ENCODE measurements around the gene HNRNPA0. TPM values are rescaled to one million over a fixed set of nuclear protein-coding genes. Genes with fewer than 3 reads are reported as not detected.
"Not testable (repeated sequence)": the region's sequence is repeated elsewhere in the genome, so short reads cannot be mapped to it uniquely, and the experiment has no call there.

HNRNPA0 gene
- total RNA-seq, 4 donors from 2014 or later, result 12.6 to 17.0 (median 15.0) TPM

DNA sequence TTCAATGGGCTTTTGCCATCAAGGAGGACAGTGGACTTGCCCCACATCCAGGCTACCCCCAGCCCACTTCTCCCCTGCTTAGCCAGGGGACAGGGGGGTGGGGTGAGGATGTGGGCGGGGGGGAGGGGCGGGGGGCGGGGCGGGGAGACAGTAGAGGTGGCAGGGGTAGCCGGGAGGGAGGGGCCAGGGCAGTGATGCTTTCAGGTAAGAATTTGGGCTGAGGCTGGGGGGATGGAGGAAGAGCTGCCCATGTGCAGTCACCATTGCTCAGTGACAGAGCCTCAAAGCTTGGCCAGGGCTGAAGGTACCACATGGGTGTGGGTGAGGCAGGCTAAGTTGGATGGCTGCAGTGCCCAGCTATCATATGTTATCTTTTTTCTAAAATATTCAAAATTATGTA, 40.7 kb upstream of the HNRNPA0 start:
- no peak for DNase-seq (ENCODE audit: low spot score in 2 of 2)
- Histone ChIP-seq H3K9me3 (no peaks in the 10 kb centered on the region), H3K27me3 (no peaks in the 10 kb centered on the region), H3K27ac (no peak overlapping the region), H3K4me1 (no peaks in the 10 kb centered on the region), H3K36me3 (no peaks in the 10 kb centered on the region), H3K4me3 (no peak overlapping the region)
- TF ChIP-seq, protein P1, sequence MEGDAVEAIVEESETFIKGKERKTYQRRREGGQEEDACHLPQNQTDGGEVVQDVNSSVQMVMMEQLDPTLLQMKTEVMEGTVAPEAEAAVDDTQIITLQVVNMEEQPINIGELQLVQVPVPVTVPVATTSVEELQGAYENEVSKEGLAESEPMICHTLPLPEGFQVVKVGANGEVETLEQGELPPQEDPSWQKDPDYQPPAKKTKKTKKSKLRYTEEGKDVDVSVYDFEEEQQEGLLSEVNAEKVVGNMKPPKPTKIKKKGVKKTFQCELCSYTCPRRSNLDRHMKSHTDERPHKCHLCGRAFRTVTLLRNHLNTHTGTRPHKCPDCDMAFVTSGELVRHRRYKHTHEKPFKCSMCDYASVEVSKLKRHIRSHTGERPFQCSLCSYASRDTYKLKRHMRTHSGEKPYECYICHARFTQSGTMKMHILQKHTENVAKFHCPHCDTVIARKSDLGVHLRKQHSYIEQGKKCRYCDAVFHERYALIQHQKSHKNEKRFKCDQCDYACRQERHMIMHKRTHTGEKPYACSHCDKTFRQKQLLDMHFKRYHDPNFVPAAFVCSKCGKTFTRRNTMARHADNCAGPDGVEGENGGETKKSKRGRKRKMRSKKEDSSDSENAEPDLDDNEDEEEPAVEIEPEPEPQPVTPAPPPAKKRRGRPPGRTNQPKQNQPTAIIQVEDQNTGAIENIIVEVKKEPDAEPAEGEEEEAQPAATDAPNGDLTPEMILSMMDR (IDR thresholded peaks at IDR 0.05), result no peak
- TF ChIP-seq EP300 (IDR thresholded peaks at IDR 0.05), result no peak
- no peak for TF ChIP-seq POLR2A (IDR thresholded peaks at IDR 0.05)
- 54 to 56% methylated on average over 5 of the region's 5 CpGs for WGBS, 2 donors

DNA sequence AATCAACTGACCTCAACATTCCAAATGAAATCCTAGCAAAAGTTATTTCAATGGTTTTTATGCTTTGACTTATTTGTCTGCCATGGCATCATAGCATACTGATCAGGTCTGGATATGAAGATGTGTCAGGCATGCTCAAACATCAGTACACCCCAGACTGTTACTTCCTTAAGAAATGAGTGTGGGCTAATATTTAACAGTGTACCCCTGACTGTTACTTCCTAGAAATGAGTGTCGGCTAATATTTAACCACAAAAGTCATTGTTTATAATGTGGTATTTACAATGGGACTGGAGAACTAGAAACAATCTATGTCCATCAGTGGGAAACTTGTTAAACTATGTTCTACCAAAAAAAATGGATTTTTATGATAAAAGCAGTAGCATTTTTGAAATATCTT, 38.1 kb upstream of the HNRNPA0 start:
- Histone ChIP-seq H3K4me3 (no peak overlapping the region), H3K27ac (no peak overlapping the region), H3K4me1 (no peaks in the 10 kb centered on the region), H3K36me3 (no peaks in the 10 kb centered on the region), H3K27me3 (no peaks in the 10 kb centered on the region), H3K9me3 (no peaks in the 10 kb centered on the region)
- no peak for DNase-seq (ENCODE audit: low spot score in 2 of 2)
- WGBS, 2 donors, result 69 to 79% methylated on average over 1 of the region's 1 CpG
- TF ChIP-seq, protein P1 (IDR thresholded peaks at IDR 0.05), result no peak
- TF ChIP-seq POLR2A (IDR thresholded peaks at IDR 0.05) (no peak), EP300 (IDR thresholded peaks at IDR 0.05) (no peak)

DNA sequence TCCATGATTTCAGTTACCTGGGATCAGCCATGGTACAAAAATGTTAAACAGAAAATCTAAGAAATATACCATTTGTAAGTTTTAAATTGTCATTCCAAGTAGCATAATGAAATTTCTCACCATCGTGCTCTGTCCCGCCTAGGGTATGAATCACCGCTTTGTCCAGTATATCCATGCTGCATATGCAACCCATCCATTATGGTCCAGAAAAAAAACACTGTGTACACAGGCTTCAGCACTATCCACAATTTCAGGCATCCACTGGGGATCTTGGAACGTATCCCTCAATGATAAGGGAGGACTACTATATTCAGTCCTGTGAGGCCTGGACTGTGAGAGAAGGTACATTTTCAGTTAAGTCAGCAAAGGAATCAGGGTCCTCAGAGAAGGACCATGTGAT, 37.6 kb upstream of the HNRNPA0 start:
- H3K9me3 ChIP-seq, result no peaks in the 10 kb centered on the region
- TF ChIP-seq EP300 (IDR thresholded peaks at IDR 0.05) (no peak), POLR2A (IDR thresholded peaks at IDR 0.05) (no peak)
- TF ChIP-seq, protein P1 (IDR thresholded peaks at IDR 0.05), result no peak
- H3K27me3 ChIP-seq, result no peaks in the 10 kb centered on the region
- no peaks in the 10 kb centered on the region for H3K4me1 ChIP-seq
- H3K27ac ChIP-seq, result no peak overlapping the region
- no peaks in the 10 kb centered on the region for H3K36me3 ChIP-seq
- WGBS, 2 donors, result 64 to 68% methylated on average over 4 of the region's 4 CpGs
- no peak for DNase-seq (ENCODE audit: low spot score in 2 of 2)
- H3K4me3 ChIP-seq, result no peak overlapping the region

DNA sequence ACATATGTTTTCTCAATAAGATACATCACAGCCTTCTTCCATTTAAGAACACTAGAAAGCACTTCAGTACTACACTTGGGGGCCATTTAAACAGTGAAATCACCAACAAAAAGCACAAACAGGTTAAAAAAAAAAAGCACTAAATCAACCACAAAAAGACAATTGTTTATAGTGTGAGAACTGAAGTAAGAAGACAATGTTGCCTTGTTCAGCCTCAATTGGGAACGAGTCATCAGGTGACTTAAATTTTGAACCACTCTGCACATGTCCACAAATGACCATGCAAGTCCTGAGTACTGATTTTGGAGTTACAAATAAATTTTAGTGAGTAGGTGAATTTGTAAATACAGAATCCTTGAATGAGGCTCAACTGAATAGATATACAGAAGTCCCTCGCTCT, 37.2 kb upstream of the HNRNPA0 start:
- no peak overlapping the region for H3K27ac ChIP-seq
- WGBS, 2 donors, result 67 to 68% methylated on average over 2 of the region's 2 CpGs
- TF ChIP-seq POLR2A (IDR thresholded peaks at IDR 0.05) (no peak), EP300 (IDR thresholded peaks at IDR 0.05) (no peak)
- TF ChIP-seq, protein P1 (IDR thresholded peaks at IDR 0.05), result no peak
- H3K27me3 ChIP-seq, result no peaks in the 10 kb centered on the region
- H3K9me3 ChIP-seq, result no peaks in the 10 kb centered on the region
- H3K4me3 ChIP-seq, result no peak overlapping the region
- H3K36me3 ChIP-seq, result no peaks in the 10 kb centered on the region
- DNase-seq (ENCODE audit: low spot score in 2 of 2), result no peak
- no peaks in the 10 kb centered on the region for H3K4me1 ChIP-seq

DNA sequence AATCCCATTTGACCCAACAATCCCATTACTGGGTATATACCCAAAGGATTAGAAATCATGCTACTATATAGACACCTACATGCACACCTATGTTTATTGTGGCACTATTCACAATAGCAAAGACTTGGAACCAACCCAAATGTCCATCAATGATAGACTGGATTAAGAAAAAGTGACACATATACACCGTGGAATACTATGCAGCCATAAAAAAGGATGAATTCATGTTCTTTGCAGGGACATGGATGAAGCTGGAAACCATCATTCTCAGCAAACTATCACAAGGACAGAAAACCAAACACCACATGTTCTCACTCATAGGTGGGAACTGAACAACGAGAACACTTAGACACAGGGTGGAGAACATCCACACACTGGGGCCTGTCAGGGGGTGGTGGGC, 34.4 kb upstream of the HNRNPA0 start:
- H3K4me3 ChIP-seq; DNase-seq (ENCODE audit: low spot score in 2 of 2); H3K9me3 ChIP-seq; H3K27ac ChIP-seq; H3K4me1 ChIP-seq; H3K36me3 ChIP-seq; H3K27me3 ChIP-seq: not testable (repeated sequence)
- WGBS, 2 donors, result 93 to 100% methylated on average over 2 of the region's 2 CpGs

DNA sequence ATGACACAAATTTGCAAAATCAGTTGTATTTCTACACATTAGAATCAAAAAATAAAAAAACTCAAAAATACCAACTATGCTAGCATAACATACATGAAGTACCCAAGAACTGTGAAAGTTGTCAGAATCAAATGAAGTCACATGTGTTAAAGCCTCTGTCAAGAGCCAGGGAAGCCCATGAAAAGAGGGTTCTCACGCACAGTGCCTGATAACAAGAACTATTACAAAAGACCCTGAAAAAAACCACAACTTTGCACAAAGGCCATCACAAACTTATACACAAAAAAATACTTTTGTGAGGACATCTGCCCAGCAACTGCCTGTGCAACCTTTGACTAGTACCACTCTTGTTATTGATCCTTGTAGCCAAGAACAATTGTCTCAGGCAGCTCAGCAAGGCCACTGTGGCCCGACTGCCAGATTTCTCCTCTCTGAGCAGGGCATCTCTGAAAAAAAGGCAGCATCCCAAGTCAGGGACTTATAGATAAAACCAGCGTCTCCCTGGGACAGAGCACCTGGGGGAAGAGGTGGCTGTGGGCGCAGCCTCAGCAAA, 28.9 kb upstream of the HNRNPA0 start:
- Histone ChIP-seq H3K36me3 (no peaks in the 10 kb centered on the region), H3K27ac (peak overlapping the region in 1 of 4 donors; percentile 15), H3K9me3 (peaks cover 0 to 3% (median 0%) of the 10 kb centered on the region in 4 donors), H3K4me3 (no peak overlapping the region), H3K27me3 (no peaks in the 10 kb centered on the region), H3K4me1 (peaks cover 0 to 9% (median 0%) of the 10 kb centered on the region in 4 donors)
- DNase-seq (ENCODE audit: low spot score in 2 of 2), result no peak
- WGBS, 2 donors, result 81 to 83% methylated on average over 4 of the region's 4 CpGs
- TF ChIP-seq EP300 (IDR thresholded peaks at IDR 0.05) (no peak), POLR2A (IDR thresholded peaks at IDR 0.05) (no peak)
- TF ChIP-seq, protein P1 (IDR thresholded peaks at IDR 0.05), result no peak
